PC-3 (cell line): ENCODE measurements around the gene ABCG8. TPM values are rescaled to one million over a fixed set of nuclear protein-coding genes. Genes with fewer than 3 reads are reported as not detected.

ENCODE experiments used
- ATAC-seq: fragments of 200-7000 bp; cut with Tn5 transposase; 2 replicates; pipeline ENCODE4 v1.9.1; 2020; ENCODE audit warnings: mild to moderate bottlenecking, moderate library complexity
- BruUV-seq: library from RNA; stranded (reverse); fragments of 400-500 nt; replicated peaks from 2 replicates; lab custom pipeline; 2021; lab: Mats Ljungman, UMichigan
- CTCF ChIA-PET: fragments of 300-600 bp; sonication (Branson Sonifier 250); formaldehyde crosslinking; loops from one replicate; lab custom pipeline; 2022; ENCODE audit warnings: antibody characterized with exemption; lab: Charles Lee
- POLR2A ChIA-PET: fragments of 300-600 bp; sonication (Branson Sonifier 250); formaldehyde crosslinking; loops from one replicate; lab custom pipeline; 2022; ENCODE audit warnings: antibody characterized with exemption; ENCODE audit not compliant: unreplicated experiment; lab: Charles Lee
- DNase-seq: peaks from one replicate; pipeline ENCODE4 v3.0.0-alpha.2; 2015
- H2AFZ ChIP-seq: fragments of 300-600 bp; sonication (generic); 2 replicates; pipeline ENCODE4 v1.6.0; 2016; ENCODE audit warnings: antibody characterized with exemption, low read length
- H3F3A ChIP-seq: fragments of 300-600 bp; sonication (generic); one replicate; pipeline ENCODE4 v1.6.0; 2017; ENCODE audit warnings: antibody characterized with exemption, low read length, control low read depth, mild to moderate bottlenecking; ENCODE audit not compliant: unreplicated experiment
- H3K27ac ChIP-seq: fragments of 300-600 bp; sonication (generic); 2 replicates; pipeline ENCODE4 v1.5.1; 2016; ENCODE audit warnings: mild to moderate bottlenecking, low read length
- H3K27me3 ChIP-seq: fragments of 300-600 bp; sonication (generic); 2 replicates; pipeline ENCODE4 v1.6.1; 2016; ENCODE audit warnings: low read length, mixed read lengths
- H3K36me3 ChIP-seq: fragments of 300-600 bp; sonication (generic); 2 replicates; pipeline ENCODE4 v1.6.1; 2016; ENCODE audit warnings: low read depth, mixed run types, low read length, mixed read lengths
- H3K4me1 ChIP-seq: fragments of 300-600 bp; sonication (generic); 2 replicates; pipeline ENCODE4 v1.5.1; 2016; ENCODE audit warnings: low read length; ENCODE audit not compliant: insufficient read depth
- H3K4me2 ChIP-seq: fragments of 300-600 bp; sonication (generic); 2 replicates; pipeline ENCODE4 v1.6.0; 2016; ENCODE audit warnings: low read length
- H3K4me3 ChIP-seq: fragments of 300-600 bp; sonication (generic); 2 replicates; pipeline ENCODE4 v1.5.1; 2016; ENCODE audit warnings: mild to moderate bottlenecking, low read length, mixed read lengths
- H3K79me2 ChIP-seq: fragments of 300-600 bp; sonication (generic); 2 replicates; pipeline ENCODE4 v1.6.1; 2017; ENCODE audit warnings: low read length, mixed read lengths
- H3K9ac ChIP-seq: fragments of 300-600 bp; sonication (generic); 2 replicates; pipeline ENCODE4 v1.6.0; 2016; ENCODE audit warnings: mild to moderate bottlenecking, low read length
- H3K9me2 ChIP-seq: fragments of 300-600 bp; sonication (generic); replicated peaks from 2 replicates; pipeline ENCODE4 v1.6.1; 2016; ENCODE audit warnings: mixed run types, low read length, mixed read lengths
- H3K9me3 ChIP-seq: fragments of 300-600 bp; sonication (generic); 2 replicates; pipeline ENCODE4 v1.6.1; 2016; ENCODE audit warnings: low read length, mixed read lengths
- H4K20me1 ChIP-seq: fragments of 300-600 bp; sonication (generic); 2 replicates; pipeline ENCODE4 v1.6.1; 2016; ENCODE audit warnings: low read length, mixed read lengths
- CTCF ChIP-seq: fragments of 300-600 bp; sonication (generic); conservative IDR thresholded peaks from 2 replicates; pipeline ENCODE4 v1.5.1; 2017; ENCODE audit warnings: antibody characterized with exemption, low read depth, mild to moderate bottlenecking, low read length
- EZH2 ChIP-seq: fragments of 300-600 bp; sonication (generic); IDR thresholded peaks from one replicate; pipeline ENCODE4 v1.6.1; 2017; ENCODE audit warnings: antibody characterized with exemption, mild to moderate bottlenecking, low read length; ENCODE audit not compliant: unreplicated experiment
- EZH2phosphoT487 ChIP-seq: fragments of 300-600 bp; sonication (generic); IDR thresholded peaks from 2 replicates; pipeline ENCODE4 v1.6.1; 2018; ENCODE audit warnings: mild to moderate bottlenecking, antibody characterized with exemption, low read length, borderline replicate concordance
- intact Hi-C: fragments of 100-400 bp; cut with micrococcal nuclease; formaldehyde crosslinking; loops from 2 replicates; pipeline ENCODE4 v1.9.0; 2023
- total RNA-seq: library from RNA; depleted of rRNA; stranded (reverse); fragments of >200 nt; gene quantifications from 2 replicates; pipeline ENCODE4 v1.2.3, GENCODE V29; 2014

Gene ABCG8
- total RNA-seq, 1 experiment from 2014 or later: not detected

GRCh38 chr2:43846140-43846793, 7.5 kb downstream of the ABCG8 start:
- intact Hi-C loops: no loop called here
- CTCF ChIA-PET: interaction anchor here (0.6 kb wide), 1 partner anchor 946 kb away, joined by 3 read pairs; no protein-coding TSS in a partner anchor
- Histone ChIP-seq H3K27me3 (no peaks in the 10 kb centered on the region), H3K9me3 (no peaks in the 10 kb centered on the region), H3K27ac (no peak overlapping the region), H3K79me2 (no peaks in the 10 kb centered on the region), H3K9me2 (no peaks in the 10 kb centered on the region), H3K4me3 (no peak overlapping the region), H3K4me1 (no peaks in the 10 kb centered on the region), H2AFZ (no peak overlapping the region), H3F3A (no peaks in the 10 kb centered on the region), H4K20me1 (no peaks in the 10 kb centered on the region), H3K36me3 (no peaks in the 10 kb centered on the region), H3K9ac (no peak overlapping the region), H3K4me2 (no peak overlapping the region)
- BruUV-seq: no TSS peak
- no peak for ATAC-seq
- POLR2A ChIA-PET: no interaction called here
- TF ChIP-seq EZH2phosphoT487: no peak
- DNase-seq: no peak

DNA sequence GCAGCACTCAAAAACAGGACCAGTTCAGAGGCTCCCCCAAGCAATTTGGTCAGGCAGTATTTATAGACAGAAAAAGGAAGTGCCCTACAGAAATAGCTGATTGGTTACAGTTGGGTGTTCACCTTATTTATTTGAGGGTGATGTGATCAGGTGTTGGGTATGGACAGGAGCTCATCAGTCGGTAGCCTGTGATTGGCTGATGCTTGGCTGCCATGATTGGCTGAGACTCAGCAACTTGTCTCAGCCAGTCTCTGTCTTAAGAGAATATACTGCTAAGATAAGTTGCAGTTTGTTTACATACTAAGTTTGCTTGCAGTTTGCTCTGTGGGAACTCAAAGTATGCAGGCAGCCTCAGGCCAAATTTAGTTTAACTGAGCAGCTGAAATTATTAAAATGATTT, 9.4 kb downstream of the ABCG8 start:
- Histone ChIP-seq H4K20me1 (no peaks in the 10 kb centered on the region), H3K79me2 (no peaks in the 10 kb centered on the region), H3K4me2 (0 out of 2 replicates have a peak overlapping the region, but pooled peaks have one; percentile 2), H3F3A (no peaks in the 10 kb centered on the region), H3K9me3 (no peaks in the 10 kb centered on the region), H3K4me3 (no peak overlapping the region), H3K27me3 (no peaks in the 10 kb centered on the region), H3K4me1 (no peaks in the 10 kb centered on the region), H3K9ac (no peak overlapping the region), H3K36me3 (no peaks in the 10 kb centered on the region), H2AFZ (no peak overlapping the region), H3K27ac (peak overlapping the region; percentile 13; the same call in 1 of the 2 replicates), H3K9me2 (no peaks in the 10 kb centered on the region)
- DNase-seq (peak; percentile 60), ATAC-seq (peak; percentile 77)
- CTCF ChIA-PET: no interaction called here
- POLR2A ChIA-PET: interaction anchor here (0.6 kb wide), 1 partner anchor 13 kb away, joined by 5 read pairs; no protein-coding TSS in a partner anchor
- intact Hi-C loops: no loop called here
- TF ChIP-seq EZH2phosphoT487 (no peak), CTCF (no peak), EZH2 (no peak)
- BruUV-seq: no TSS peak

GRCh38 chr2:43851011-43851980, 12.5 kb downstream of the ABCG8 start:
- no peaks in the 10 kb centered on the region for H4K20me1 ChIP-seq
- H3K36me3 ChIP-seq: no peaks in the 10 kb centered on the region
- no peaks in the 10 kb centered on the region for H3K9me3 ChIP-seq
- no peak overlapping the region for H3K4me2 ChIP-seq
- ATAC-seq: no peak
- no peak overlapping the region for H3K4me3 ChIP-seq
- no peak overlapping the region for H3K27ac ChIP-seq
- intact Hi-C loops: no loop called here
- peaks cover 20% of the 10 kb centered on the region for H3K27me3 ChIP-seq
- H3K4me1 ChIP-seq: no peaks in the 10 kb centered on the region
- ChIA-PET CTCF (no interaction called here), POLR2A (no interaction called here)
- no peaks in the 10 kb centered on the region for H3F3A ChIP-seq
- no peak for DNase-seq
- no peaks in the 10 kb centered on the region for H3K9me2 ChIP-seq
- H2AFZ ChIP-seq: no peak overlapping the region
- TF ChIP-seq CTCF (no peak), EZH2 (no peak), EZH2phosphoT487 (no peak)
- no peaks in the 10 kb centered on the region for H3K79me2 ChIP-seq
- no TSS peak for BruUV-seq
- no peak overlapping the region for H3K9ac ChIP-seq
